ENCODE results near the gene MKS1. TPM values are rescaled to one million over a fixed set of nuclear protein-coding genes. Genes with fewer than 3 reads are reported as not detected.

The MKS1 gene
- total and polyA plus RNA-seq, 2 donors (not counting 3 experiments of a cell fraction or from before 2014, with no cell fraction given): 12.2 to 13.2 TPM

GRCh38 chr17:58246104-58246740 is 27.2 kb upstream of the MKS1 start:
- no peaks in the 10 kb centered on the region for H3K36me3 ChIP-seq (ENCODE audit: control insufficient read depth in 2 of 2, extremely low read depth in 1 of 2, insufficient read depth in 2 of 2, low read length in 2 of 2)
- H2AFZ ChIP-seq (ENCODE audit: low read depth, low read length): no peak overlapping the region
- intact Hi-C loops (cut with micrococcal nuclease): loop anchor here (1.0 to 5.0 kb wide), 2 partner anchors 34 to 44 kb away; partner anchors contain the start of gene MPO
- FAIRE-seq (no peak), DNase-seq (ENCODE audit: low read depth, low spot score) (no peak)
- no peak overlapping the region for H3K9ac ChIP-seq (replicated peaks; ENCODE audit: extremely low read depth, insufficient read depth, low read length)
- H3K9me3 ChIP-seq (replicated peaks; ENCODE audit: control insufficient read depth, insufficient read depth, low read length): no peaks in the 10 kb centered on the region
- H3K4me2 ChIP-seq (ENCODE audit: insufficient read depth, low read length): no peak overlapping the region
- H3K79me2 ChIP-seq (ENCODE audit: control insufficient read depth, insufficient read depth, low read length): no peaks in the 10 kb centered on the region
- dilution Hi-C loops (cut with MboI; ENCODE audit: extremely low pct_ligation_motif_present, low sequenced_read_pairs): no loop called here
- BruUV-seq (replicated peaks): no TSS peak
- H3K27me3 ChIP-seq (ENCODE audit: control insufficient read depth in 2 of 2, insufficient read depth in 2 of 2, low read length in 2 of 2): peaks cover 26 to 39% of the 10 kb centered on the region in 2 experiments
- no peak overlapping the region for H3K4me3 ChIP-seq (replicated peaks in 1 of 3; ENCODE audit: insufficient read depth in 1 of 3, low read depth in 1 of 3, low read length in 3 of 3)
- H4K20me1 ChIP-seq (replicated peaks; ENCODE audit: control insufficient read depth, extremely low read depth, insufficient read depth, low read length): no peaks in the 10 kb centered on the region
- POLR2A ChIA-PET: no interaction called here
- H3K4me1 ChIP-seq (ENCODE audit: control insufficient read depth, extremely low read depth, insufficient read depth, low read length): no peaks in the 10 kb centered on the region
- no peak overlapping the region for H3K27ac ChIP-seq (ENCODE audit: insufficient read depth, low read depth, low read length)
- TF ChIP-seq MAX (IDR thresholded peaks at IDR 0.05; ENCODE audit: insufficient read depth, insufficient read length): no peak
- TF ChIP-seq POLR2AphosphoS5 (IDR thresholded peaks at IDR 0.05; ENCODE audit: insufficient read depth, low read depth, low read length): no peak
- TF ChIP-seq GATA2 (IDR thresholded peaks at IDR 0.05; ENCODE audit: insufficient read depth, insufficient read length, low read depth, low read length): no peak
- no peak for TF ChIP-seq CTCF (IDR thresholded peaks at IDR 0.05; ENCODE audit: extremely low read depth in 1 of 2, insufficient read depth in 1 of 2, low read depth in 1 of 2, low read length in 2 of 2)
- TF ChIP-seq EZH2 (IDR thresholded peaks at IDR 0.05; ENCODE audit: borderline replicate concordance, low read depth, low read length, severe bottlenecking): no peak
- no peak for TF ChIP-seq MYC (IDR thresholded peaks at IDR 0.05; ENCODE audit: low read depth, low read length)
- no peak for TF ChIP-seq JUN (IDR thresholded peaks at IDR 0.05; ENCODE audit: borderline replicate concordance, insufficient read depth, insufficient read length, low read depth)
- no peak for TF ChIP-seq POLR2A (IDR thresholded peaks at IDR 0.05; ENCODE audit: low read depth, low read length)
- no peak for TF ChIP-seq FOS (IDR thresholded peaks at IDR 0.05; ENCODE audit: borderline replicate concordance, insufficient read depth, low read length)
- no peaks in the 10 kb centered on the region for H3K9me1 ChIP-seq (replicated peaks; ENCODE audit: control insufficient read depth, extremely low read depth, insufficient read depth, low read length)
- CTCF ChIA-PET: interaction anchor here (1.1 to 1.3 kb wide), 2 partner anchors 27 to 58 kb away, joined by 3 to 4 read pairs; partner anchors contain the start of gene MKS1
